Spleen (tissue), 7 donors: ENCODE results near the gene GDPD2.

Experiments used
- POLR2A ChIP-seq, 3 donors: fragments of 450-650 bp; IDR thresholded peaks; one replicate each; pipeline ENCODE4 v1.5.1; 2017; ENCODE audit warnings: antibody characterized with exemption in 3 of 3, mild to moderate bottlenecking in 1 of 3
- POLR2AphosphoS5 ChIP-seq, 3 donors: sonication (generic); formaldehyde crosslinking; IDR thresholded peaks; one replicate each; pipeline ENCODE4 v1.5.1; 2017; ENCODE audit warnings: antibody characterized with exemption in 3 of 3
- TF ChIP-seq, protein P1 (sequence below), 11 experiments: fragments of 200-600 bp in 7 of 11; fragments of 450-650 bp in 4 of 11; sonication (generic) in 4 of 11; IDR thresholded peaks in 8 of 11; conservative IDR thresholded peaks in 3 of 11; 1 replicate in 7 of 11; 2 replicates in 4 of 11; pipeline versions ENCODE4 v1.4.0 to v1.8.0; 2016 to 2021; ENCODE audit warnings: antibody characterized with exemption in 11 of 11, inconsistent platforms in 4 of 11, mild to moderate bottlenecking in 1 of 11
- donor health status: DM: no; HTN: no; CAD: no; lungs with moderate emphysema.
- donor health status: DM: no; HTN: no; CAD: no.
- donor health status: DM: no; HTN: no; CAD: no.

GRCh38 chrX:70424801-70425200 lies 1.7 kb downstream of the GDPD2 start:
- no peak for TF ChIP-seq POLR2AphosphoS5 (IDR thresholded peaks at IDR 0.05)
- TF ChIP-seq, protein P1, sequence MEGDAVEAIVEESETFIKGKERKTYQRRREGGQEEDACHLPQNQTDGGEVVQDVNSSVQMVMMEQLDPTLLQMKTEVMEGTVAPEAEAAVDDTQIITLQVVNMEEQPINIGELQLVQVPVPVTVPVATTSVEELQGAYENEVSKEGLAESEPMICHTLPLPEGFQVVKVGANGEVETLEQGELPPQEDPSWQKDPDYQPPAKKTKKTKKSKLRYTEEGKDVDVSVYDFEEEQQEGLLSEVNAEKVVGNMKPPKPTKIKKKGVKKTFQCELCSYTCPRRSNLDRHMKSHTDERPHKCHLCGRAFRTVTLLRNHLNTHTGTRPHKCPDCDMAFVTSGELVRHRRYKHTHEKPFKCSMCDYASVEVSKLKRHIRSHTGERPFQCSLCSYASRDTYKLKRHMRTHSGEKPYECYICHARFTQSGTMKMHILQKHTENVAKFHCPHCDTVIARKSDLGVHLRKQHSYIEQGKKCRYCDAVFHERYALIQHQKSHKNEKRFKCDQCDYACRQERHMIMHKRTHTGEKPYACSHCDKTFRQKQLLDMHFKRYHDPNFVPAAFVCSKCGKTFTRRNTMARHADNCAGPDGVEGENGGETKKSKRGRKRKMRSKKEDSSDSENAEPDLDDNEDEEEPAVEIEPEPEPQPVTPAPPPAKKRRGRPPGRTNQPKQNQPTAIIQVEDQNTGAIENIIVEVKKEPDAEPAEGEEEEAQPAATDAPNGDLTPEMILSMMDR (IDR thresholded peaks at IDR 0.05 in 8 of 11, conservative IDR thresholded peaks at IDR 0.05 in 3 of 11) = no peak
- TF ChIP-seq POLR2A (IDR thresholded peaks at IDR 0.05) = no peak
